Renal cortex interstitium (tissue), 11 donors: Measurements from ENCODE around the gene ANAPC13. TPM values are rescaled to one million over a fixed set of nuclear protein-coding genes. Genes with fewer than 3 reads are reported as not detected.

Experiments
- DNase-seq, 11 donors: peaks; one replicate each; pipeline ENCODE4 v3.0.0-alpha.2; 2013; ENCODE audit warnings: low read depth in 9 of 11, low spot score in 4 of 11; ENCODE audit errors: extremely low read depth in 1 of 11
- polyA plus RNA-seq, 3 donors: library from polyadenylated mRNA; unstranded; fragments of 120-200 nt; gene quantifications; one replicate each; pipeline ENCODE4 v1.2.1, GENCODE V29; 2013; ENCODE audit not compliant: insufficient read length in 3 of 3

The ANAPC13 gene
- polyA plus RNA-seq, 3 donors, result 107 to 150 (median 114) TPM

- DNase-seq, result no peak
Observed at GRCh38 chr3:134437211-134437752, 48.5 kb downstream of the ANAPC13 start.

- DNase-seq, result no peak
Observed at GRCh38 chr3:134432236-134432635, 53.5 kb downstream of the ANAPC13 start.

DNA sequence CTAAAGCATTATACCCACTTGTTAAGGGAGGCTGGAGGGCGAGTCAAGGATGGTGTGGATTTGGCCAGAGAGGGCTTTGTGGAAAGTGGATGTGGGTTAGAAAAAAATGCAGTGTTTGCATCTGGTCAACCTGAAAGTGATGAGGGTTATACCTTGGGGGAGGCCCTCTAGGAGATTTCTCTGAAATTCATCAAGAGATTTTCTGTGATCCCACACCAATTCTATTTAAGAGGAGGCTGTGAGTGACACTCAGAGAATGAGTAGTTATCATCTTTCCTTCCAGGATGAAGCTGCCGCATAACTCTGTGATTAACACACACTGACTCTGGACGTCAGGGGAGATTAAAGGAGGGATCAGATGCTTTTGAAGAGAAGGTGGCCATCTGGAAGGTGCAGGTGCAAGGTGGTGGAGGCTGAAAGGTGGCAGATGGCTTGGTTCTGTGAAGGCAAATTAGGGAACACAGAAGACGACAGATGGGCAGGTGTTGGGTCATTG is 54.8 kb downstream of the ANAPC13 start:
- no peak for DNase-seq

GRCh38 chr3:134430174-134430573 is 55.6 kb downstream of the ANAPC13 start:
- no peak for DNase-seq

GRCh38 chr3:134428401-134428800 is 57.4 kb downstream of the ANAPC13 start:
- DNase-seq, result no peak

Other genes starting within 250 kb of the ANAPC13 start
- 100 to 1,000 TPM in 1 of 3 donors, 10 to 100 TPM in 2; 92.1 to 102 (median 92.9) TPM for gene RYK, start 235.1 kb downstream of the ANAPC13 start, polyA plus RNA-seq
- 100 to 1,000 TPM in 1 of 3 donors, 10 to 100 TPM in 2; 79.8 to 100 (median 87.0) TPM for gene AMOTL2, start 111.5 kb downstream of the ANAPC13 start, polyA plus RNA-seq
- gene CEP63, start 72 bp upstream of the ANAPC13 start, polyA plus RNA-seq, result 10 to 100 TPM; 31.1 to 41.4 (median 32.2) TPM
- 1 to 10 TPM; 1.3 to 1.6 (median 1.4) TPM for gene KY, start 165.0 kb upstream of the ANAPC13 start, polyA plus RNA-seq